Stimulated activated CD4-positive, alpha-beta T cell treated with anti-CD3 and anti-CD28 coated beads, TNF-alpha, amount 100 ng/mL, for 1 hour (primary cell): ENCODE measurements around the gene RBM20.
"Not testable (repeated sequence)": the region's sequence is repeated elsewhere in the genome, so short reads cannot be mapped to it uniquely, and the experiment has no call there.

Experiments
- DNase-seq, 3 donors: peaks; one replicate each; pipeline ENCODE4 v3.0.0-alpha.2; 2020; ENCODE audit warnings: low read depth in 3 of 3, low spot score in 1 of 3

Gene RBM20

DNA sequence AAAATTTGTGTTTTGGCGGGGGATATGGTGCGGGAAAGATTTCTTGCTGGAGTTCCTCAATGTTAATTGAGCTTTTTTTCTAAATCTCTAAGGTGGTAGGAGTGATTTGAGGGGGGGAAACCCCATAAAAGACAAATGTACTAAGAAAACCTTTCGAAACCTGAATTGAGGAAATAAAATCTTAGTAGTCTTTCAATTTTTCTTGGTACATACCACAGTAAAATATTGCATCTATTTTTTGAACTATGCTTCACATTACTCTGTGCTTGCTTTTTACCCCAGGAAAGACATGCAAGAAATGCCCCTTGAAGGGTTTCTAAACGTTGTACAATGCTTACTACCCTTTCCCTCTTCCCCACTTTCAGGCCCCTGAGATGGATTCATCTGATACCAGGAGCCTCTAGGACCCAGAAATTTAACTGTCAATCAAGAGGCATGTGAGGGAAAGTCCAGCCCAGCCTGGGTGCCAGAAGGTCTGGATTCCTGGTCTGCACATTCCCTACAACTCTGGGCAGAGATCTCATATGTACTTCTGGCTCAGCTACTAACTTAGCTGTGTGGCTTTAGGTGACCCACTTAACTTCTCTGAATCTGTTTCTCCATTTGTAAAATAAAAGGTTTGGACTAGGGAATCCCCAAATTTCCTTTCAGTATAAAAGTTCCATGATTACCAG is 221.8 kb downstream of the RBM20 start:
- DNase-seq: no peak

DNA sequence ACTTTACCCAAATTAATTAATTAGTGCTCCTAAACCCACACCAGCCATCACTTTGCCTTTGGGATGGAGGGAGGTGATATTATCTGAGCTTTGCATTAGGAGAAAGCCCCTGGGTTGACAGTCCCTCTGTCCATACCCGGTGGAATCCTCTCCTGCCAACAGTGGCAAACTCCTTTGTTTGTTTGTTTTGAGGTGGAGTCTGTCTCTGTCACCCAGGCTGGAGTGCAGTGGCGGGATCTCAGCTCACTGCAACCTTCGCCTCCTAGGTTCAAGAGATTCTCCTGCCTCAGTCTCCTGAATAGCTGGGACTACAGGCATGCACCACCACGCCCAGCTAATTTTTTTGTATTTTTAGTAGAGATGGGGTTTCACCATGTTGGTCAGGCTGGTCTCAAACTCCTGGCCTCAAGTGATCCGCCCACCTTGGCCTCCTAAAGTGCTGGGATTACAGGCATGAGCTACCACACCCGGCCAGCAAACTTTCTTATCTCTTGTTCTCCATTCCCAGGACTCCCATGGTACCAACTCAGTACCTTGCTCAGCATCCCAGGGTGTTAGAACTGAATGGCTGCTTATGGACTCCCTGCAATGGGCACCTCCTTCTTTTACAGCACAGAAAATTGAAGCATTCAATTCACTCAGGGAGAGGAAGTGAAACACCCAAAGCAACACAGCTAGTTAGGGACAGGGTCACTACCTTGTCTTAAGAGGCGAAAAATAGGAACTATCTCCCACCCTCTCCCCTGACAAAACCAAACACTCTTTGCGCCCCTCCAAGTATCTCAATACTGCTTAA is 223.1 kb downstream of the RBM20 start:
- not testable (repeated sequence) for DNase-seq

DNA sequence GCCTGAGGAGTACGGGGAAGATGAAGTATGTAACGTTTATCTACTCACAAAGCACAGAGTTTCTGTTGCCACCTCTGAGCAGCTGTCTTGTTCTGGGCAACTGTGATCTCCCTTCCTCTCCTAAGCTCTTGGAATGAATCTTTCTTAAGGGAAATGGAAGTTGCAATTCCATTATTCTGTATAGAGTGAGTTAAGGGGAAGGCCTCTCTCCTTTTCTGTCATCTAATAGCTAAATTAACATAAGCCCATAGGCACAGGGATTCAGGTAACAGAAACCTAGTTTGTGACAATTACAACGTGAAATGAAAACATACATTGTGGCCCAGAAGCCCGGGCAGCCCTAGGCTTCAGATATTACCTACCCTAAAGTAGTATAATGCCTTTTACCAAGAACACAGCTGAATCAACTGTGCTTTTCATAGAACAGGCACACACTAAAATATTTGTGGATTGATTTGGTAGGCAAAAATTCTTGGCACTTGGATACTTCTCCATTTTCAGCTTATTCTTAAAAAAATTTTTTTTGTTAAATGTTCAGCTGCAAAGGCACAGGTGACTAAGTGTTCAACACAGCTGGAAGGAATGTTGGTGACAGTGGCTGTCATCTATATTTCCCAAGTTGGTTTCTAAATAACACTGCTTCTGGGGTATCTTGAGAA is 223.8 kb downstream of the RBM20 start:
- DNase-seq: no peak

DNA sequence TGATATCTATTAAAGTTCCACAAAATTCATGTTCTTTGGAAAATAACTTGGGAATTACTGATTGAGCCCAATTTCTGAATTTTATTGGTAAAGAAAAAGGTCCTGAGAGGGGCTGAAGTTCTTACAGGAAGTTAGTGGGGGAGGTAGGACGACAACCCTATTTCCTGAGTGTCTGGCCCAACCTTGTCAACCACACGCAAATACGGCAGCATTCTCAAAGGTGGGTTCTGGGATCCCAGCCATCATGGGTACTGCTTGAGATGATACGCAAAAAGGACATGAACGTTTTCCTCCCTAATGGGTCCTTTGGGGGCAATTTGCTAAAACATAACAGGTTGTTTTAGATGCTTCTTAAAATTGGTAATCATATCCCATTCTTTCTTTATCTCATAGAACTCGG is 224.8 kb downstream of the RBM20 start:
- no peak for DNase-seq

DNA sequence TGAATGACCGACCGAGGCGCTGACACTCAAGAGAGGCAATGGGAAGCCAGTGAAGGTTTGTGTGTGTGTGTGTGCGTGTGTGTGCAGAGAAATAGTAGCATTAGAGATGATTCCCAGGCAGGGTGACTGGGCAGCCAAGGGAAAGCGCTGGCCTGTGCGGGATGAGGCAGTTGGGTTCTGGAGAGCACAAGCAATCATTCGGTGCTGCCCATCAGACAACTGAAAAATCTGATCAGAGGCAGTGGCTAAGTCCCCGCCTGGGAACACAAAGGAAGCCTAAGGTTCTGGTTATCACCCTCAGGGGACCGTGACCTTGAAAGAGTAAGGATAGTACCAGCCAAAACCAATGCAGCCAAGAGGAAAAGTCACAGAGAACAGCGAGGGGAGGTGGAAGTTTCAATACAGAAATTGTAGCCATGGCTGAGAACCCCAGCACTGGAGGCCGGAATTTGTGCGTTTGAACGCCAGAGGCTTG is 226.7 kb downstream of the RBM20 start:
- no peak for DNase-seq

DNA sequence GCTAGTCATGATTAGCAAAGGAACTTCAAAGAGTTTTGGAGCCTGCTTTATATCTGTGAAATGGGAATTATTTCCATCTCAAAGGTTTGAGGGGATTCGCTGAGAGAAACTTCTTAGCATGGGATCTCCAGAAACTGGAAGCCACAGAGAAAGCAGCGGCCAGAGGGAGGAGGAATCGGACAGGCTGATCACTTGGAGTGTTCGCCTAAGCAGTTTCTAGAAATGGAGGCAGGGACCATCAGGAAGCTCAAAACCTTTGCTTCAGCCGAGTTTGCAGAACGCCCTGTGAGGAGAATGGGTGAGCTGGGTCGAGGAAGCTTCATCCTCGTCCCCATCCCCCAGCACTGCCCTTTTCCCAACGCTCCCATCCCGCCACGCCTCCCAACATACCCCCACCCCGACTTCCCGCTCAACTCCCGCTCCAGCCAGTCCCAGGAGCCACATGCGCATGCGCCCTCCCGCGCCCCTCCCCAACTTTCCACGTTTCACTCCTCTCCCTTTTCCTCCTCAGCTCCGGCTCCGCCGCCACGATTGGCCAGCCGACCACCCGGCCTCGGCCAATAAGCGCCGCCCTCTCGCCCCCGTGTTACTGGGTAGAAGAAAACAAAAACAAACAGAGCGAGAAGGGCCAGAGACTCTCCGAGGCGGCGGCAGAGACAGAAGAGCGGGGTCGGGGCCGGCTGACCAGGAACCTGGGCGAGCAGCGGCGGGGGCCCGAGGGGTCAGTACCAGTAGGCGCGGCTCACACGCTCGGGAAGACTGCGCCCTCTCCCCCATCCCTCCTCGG is 227.4 kb downstream of the RBM20 start, which contains the start of gene PDCD4:
Gene PDCD4 (plus strand): TSS at position 631 of the 787 bp plus-strand sequence. CDS start 4,100 bp downstream, outside the sequence.
- peak; percentile 81 to 88 (median 84) for DNase-seq

DNA sequence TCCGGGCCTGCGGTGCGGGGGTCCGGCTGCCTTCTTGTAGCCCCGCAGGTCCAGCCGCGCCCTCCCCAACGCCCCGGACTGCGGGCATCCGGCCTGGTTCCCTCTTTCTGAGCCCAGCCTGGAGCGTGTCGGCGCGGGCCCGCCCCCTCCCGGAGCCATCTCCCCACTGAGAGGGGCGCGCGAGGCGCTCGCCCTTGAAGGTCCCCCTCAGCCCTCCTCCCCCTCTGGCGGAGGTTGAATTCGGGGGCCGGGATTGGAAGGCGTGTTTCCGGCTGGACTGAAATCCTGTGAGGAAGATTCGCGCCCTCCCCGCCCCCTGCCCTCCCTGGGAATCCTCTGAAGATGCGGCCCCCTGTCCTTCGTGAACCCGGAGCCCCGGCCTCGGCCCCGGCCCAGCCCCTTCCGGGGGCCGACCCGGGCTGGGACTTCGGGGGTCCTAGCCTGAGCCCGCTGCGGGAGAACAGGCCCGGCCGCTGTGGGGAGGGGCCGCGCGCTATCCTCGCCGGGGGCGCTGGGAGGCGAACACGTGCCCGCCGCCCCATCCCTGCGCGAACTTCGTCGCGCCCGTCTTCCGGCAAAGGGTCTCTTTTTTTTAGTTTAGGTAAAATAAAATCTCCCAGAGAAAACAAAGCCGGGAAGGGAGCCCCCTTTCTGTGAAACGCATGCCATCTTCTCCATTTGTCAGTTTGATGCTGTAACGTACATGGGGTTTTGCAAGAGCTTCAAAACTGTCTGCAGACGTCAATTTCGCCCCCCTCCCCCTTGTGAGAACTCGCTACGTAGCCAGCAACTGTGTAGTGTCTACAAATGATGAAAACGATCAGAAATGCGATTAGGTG is 228.2 kb downstream of the RBM20 start:
- peak; percentile 48 to 59 (median 51) for DNase-seq

DNA sequence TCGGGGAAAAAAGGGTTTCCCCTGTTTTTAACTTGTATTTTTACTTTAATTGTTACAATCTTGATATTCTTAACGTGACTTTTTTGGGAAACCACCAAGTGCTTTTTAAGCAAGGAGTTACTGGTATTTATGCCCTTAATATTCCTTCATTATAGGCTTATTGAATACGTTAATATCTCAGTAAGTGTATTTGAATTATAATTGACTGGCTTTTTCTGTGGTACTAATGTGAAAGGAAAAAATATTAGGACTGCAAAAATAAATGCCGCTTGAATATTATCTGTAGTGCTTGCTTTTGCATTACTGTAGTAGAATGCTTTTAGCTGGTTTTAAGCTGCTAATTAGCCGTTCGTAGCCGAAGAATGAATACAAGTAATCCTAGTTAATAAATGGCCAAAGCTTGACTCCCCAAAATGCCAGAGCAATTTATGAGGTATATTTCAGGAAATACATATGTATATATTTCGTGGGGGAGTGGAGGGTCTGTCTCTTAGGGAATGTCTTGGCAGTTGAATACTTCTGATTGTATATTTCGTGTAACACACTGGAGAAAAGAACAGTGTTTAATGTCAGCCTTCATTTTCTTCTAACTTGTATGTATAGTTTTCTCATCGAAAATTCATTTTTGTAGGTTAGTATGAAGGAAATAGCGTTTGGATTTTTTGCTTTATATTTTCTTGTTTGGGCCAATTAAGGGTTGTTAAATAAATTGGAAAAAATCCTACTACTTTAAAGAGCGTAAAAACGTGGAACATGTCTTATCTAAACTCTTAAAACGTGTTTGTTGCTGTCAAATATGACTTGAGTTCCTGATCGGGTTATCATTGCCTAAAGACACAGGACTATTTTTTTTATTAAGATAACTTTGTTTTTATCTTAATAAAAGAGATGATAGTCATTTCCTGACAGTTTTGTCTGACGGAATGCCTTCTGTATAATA is 229.1 kb downstream of the RBM20 start:
- DNase-seq: no peak

DNA sequence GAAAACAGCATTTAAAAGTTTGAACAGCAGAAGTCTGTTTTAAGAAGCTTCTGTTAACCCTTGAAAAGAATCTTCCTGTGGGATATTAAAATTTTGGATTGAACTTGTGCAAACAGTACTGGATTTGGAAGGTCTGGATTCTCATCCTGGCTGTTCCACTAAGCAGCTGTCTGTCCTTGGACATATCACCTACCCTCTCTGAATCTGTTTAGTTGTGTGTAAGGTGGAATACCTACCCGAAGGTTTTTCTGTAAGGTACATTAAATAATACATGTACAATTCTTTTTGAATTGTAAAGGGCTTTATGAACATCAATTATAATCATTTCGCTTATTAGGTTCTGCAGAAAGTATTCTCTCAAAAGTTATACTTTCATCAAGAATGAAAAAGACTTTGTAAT is 229.8 kb downstream of the RBM20 start:
- DNase-seq: no peak

DNA sequence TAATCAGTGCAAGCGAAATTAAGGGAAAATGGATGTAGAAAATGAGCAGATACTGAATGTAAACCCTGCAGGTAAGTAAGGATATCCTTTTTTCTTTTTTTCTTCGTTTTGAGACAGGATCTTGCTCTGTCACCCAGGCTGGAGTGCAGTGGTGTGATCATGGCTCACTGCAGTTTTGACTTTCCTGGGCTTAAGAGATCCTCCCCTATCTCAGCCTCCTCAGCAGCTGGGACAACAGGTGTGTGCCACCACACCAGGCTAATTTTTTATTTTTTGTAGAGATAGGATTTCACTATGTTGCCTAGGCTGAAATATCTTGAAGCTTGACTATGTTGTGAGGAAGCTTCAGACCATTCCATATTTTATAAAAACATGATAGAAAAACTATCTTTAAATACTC is 231.9 kb downstream of the RBM20 start:
- no peak for DNase-seq

DNA sequence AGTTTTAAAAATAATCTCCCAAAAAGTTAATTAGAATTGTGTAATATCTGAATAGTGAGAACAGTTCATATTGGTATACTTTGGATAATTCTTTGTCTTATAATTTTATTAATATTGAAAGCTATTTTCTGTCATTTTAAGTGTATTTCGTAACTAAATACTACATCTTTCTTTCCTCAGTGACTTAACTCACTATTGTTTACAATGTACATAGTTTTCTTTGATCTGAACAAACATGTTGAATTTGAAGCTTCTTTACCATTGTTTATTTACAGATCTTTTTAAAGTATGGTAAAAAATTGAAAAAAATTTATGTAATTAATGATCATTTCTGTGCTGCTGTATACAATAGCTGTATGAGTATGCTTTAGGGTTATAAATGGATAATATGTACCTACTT is 232.7 kb downstream of the RBM20 start:
- DNase-seq: no peak

DNA sequence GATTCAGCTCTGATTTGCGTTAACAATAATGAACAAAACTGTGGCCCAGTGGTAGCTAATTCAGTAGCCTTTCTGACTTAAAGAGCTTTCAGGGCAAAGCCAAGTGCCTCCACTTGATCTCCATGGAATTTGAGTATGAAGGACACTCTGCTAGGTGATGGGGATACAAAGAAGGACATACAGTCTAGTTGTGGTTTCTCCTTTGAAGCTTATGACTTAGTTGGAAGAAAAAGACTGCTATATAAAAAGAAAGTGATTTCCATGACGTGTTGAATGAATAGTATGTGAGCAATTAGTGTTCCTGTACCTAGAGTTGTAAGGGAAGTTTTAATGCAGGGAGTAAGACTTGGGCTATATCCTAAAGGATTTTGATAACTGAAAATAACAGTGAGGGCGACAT is 235.9 kb downstream of the RBM20 start:
- DNase-seq: no peak

DNA sequence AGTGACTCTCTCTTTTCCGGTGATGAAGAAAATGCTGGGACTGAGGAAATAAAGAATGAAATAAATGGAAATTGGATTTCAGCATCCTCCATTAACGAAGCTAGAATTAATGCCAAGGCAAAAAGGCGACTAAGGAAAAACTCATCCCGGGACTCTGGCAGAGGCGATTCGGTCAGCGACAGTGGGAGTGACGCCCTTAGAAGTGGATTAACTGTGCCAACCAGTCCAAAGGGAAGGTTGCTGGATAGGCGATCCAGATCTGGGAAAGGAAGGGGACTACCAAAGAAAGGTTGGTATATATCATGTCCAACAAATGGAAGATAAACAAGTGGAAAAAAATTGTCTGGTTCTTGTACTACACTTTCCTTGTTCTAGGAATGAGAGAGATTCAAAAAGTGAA is 237.1 kb downstream of the RBM20 start:
- no peak for DNase-seq

DNA sequence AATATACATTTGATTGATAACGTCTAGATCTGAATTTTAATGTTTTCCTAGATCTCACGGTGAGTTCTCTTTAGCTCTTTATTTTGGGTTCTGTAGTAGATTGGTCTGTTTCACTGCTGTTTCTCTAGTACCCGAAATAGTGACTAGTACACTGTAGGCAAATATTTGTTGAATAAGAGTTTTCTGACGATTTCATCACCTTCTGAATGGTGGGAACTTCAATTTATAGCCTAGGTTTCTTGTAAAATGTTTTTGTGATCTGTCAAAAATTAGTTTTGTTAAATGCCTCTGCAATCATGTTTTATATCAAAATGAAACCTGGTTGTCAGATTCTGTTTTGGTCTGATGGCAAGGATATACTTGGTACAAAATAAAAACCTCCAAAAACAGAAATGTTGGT is 237.8 kb downstream of the RBM20 start:
- DNase-seq: no peak

DNA sequence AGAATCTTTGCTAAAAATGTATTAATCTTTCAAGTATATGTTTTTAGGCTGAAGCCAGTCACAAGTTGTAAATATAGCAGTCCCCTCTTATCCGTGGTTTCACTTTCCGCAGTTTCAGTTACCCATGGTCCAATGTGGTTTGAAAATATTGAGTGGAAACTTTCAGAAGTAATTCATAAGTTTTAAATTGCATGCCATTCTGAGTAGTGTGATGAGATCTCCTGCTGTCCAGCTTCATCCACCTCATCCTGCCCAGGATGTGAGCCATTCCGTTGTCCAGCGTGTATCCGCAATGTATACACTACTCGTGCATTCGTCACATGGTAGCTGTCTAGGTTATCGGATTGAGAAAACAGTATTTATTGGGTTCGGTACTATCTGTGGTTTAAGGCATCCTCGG is 239.8 kb downstream of the RBM20 start:
- no peak for DNase-seq

DNA sequence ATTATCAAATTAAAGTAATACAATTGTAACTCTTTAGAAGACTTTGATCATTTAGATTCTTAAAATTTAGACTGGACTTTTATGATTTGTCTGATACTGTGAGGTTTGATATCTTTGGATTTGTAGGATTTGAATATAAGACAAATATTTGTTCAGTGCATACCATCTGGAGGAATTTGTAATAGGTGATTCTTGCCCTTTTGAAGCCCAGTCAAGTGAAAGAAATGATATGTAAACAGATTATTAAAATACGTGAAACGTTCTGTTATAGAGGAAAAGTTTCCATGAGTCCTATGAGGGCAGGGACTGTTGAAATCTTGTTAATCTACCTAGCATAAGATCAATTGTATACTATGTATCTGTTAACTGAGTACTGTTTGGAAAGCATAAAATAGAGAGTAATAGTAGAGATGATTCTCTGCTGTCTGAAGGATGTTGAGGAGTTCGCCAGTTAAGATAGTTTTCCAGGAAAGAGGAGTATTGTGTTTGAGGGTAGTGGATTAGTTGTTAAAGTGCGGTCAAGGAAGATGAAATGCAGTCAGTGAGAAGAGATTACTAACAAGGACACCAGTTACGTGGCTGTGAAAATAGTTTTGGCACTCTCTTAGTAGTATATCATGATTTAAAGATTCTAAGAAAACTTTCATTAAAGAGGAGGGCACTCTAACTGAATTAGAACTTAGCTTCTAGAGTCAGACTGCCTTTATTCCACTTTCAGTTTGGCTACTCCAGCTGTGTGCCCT is 242.0 kb downstream of the RBM20 start:
- no peak for DNase-seq

DNA sequence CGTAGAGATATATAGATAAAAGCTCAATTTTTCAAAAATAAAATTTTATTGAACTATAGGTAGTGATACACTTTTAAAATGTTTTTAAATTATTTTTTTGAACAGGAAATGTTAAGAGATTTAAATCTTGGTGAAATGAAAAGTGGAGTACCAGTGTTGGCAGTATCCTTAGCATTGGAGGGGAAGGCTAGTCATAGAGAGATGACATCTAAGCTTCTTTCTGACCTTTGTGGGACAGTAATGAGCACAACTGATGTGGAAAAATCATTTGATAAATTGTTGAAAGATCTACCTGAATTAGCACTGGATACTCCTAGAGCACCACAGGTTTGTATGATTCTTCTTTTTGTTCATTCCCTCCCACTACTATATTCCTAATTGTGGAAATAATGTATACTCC is 243.4 kb downstream of the RBM20 start:
- no peak for DNase-seq
